GM21619 (cell line): ENCODE measurements around the gene ADGRG6.

Experiments used
- ATAC-seq: cut with Tn5 transposase; IDR thresholded peaks from one replicate; pipeline ENCODE4 v1.9.1; 2021; ENCODE audit not compliant: unreplicated experiment

The ADGRG6 gene

DNA sequence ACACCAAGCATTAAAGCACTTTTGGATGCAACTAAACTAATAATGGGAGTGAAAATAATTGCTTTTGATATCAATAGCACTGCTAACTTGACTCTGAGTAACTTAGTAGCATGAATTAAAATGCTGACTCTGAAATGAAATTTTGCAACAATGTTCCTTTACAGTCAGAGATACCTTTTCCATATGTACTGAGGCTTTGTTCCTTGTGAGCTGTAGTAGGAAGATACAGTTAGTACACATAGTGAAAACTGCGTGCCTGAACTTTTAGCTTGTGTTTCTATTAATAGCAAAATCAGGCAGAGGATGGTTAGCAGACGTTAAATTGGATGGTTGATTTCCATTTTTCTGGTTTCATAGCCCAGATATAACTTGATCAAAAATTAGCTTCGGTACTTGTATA lies 18.6 kb downstream of the ADGRG6 start:
- ATAC-seq = no peak

DNA sequence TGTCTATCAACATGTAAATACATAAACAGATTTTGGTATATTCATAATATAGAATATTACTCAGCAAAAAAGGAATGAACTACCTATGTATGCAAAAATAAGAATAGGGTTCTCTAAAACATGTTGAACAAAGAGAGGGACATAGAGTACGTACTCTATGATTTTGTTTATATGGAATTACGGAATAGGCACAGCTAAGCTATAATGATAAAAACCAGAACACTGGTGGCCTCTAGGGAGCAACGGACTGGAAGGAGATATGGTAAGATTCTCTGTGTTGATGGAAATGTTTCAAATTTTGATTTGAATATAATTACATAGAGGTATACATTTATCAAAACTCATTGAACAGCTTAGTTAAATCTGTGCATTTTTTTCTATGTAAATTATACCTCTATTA lies 19.6 kb downstream of the ADGRG6 start:
- no peak for ATAC-seq

DNA sequence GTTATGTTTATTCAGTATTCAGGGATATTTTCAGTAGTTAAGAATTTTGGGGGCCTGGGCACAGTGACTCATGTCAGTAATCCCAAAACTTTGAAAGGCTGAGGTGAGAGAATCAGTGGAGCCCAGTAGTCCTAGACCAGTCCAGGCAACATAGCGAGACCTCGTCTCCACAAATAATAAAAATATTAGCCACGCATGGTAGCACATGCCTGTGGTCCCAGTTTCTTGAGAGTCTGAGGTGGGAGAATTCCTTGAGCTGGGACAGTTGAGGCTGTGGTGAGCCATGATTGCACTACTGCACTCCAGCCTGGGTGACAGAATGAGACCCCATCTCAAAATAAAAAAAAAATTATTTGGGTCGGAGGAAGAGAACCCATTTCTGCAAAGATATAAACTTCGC lies 20.3 kb downstream of the ADGRG6 start:
- ATAC-seq = no peak

DNA sequence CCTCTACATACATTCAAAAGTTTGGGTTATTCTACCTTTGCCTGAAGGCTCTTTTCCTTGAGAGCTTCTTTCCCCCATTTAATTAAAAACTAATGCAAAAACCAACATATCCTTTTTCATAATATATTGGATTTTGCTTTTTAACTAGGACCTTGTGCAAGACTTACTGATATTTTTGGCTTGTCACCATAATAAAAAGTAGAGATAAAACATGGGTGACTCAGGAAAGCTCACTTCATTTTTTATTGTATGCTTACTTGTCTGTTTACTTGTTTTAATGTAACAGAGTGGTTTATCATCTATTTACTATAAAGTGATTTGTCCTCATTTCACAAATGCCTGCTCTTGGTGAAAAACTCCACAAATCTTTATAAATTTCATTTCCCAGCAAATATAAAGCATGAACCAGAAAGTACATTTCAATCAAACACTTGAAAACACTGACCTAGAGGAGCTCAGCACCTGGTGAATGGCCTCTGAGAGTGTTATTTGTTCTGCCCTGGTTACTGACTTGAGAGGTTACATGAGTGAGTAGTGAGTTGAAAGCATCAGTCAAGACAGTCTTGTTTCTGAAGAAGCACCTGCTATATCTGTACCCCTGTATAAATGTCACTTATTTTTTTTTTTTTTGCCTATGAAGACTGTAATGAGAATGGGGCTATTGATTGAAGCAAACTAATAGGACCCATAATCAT lies 20.8 kb downstream of the ADGRG6 start:
- ATAC-seq = no peak

DNA sequence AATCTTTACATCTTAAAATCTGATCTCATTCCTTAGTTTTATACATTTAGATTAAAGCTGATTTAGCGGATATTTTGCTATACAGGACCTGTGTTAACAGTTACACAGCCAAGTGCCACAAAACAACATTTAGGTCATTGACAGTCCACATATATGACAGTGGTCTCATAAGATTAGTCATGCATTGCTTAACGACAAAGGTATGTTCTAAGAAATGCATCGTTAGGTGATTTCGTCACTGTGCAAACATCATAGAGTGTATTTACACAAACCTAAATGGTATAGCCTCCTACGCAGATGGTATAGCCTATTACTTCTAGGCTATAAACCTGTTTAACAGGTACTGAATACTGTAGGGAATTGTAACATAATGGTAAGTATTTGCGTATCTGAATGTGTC lies 21.6 kb downstream of the ADGRG6 start:
- no peak for ATAC-seq

DNA sequence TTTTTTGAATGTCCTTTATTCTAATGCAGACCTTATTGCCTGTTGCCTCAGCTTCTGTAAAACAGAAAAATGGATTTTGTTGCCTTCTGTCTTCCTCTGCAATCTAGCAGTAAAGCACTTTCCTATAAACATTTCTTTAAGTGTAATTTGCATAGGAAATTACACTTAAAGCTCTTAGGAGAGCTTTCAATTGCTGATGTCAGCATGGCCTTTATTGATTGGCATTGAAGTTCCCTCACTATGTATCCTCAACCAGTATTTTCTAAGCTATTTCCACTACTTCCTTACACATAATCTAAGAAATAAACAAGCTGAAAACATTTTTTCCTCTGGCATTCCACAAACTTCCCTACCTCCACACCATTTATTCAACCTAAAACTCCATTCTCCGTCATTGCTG lies 22.3 kb downstream of the ADGRG6 start:
- ATAC-seq = no peak

GRCh38 chr6:142325111-142325510 lies 23.3 kb downstream of the ADGRG6 start:
- ATAC-seq = no peak

- ATAC-seq = no peak
Measured at GRCh38 chr6:142326540-142326939, 24.7 kb downstream of the ADGRG6 start.

- ATAC-seq = no peak
Measured at GRCh38 chr6:142328070-142328469, 26.3 kb downstream of the ADGRG6 start.

DNA sequence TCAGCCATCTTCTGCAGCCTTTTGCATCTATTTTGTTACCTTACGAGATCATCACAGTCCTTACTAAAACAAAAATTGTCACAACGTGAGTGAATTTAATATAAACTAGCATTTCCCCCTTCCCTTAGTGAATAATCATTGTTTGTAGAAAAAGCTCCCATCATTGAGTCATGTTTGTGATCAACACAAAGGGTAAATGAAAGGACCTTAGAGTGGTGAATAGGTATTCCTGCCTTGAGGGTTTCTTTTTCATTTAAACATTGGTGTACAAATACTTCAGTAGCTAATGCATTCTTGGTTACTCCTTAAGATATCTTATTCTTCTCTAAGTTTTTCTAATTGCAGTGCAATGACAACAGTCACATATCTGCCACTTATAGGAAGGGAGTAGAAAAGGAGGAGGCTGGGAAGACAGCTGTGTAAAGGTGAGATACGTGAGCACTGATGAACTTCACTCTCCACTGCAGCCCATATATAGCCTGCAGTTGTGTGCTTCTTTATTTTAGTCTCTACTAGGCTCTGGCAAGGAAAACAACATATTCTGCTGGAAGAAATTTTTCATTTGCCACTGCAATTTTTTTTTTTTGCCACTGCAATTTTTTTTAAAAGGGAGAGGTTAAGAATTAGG lies 27.8 kb downstream of the ADGRG6 start:
- ATAC-seq = no peak

DNA sequence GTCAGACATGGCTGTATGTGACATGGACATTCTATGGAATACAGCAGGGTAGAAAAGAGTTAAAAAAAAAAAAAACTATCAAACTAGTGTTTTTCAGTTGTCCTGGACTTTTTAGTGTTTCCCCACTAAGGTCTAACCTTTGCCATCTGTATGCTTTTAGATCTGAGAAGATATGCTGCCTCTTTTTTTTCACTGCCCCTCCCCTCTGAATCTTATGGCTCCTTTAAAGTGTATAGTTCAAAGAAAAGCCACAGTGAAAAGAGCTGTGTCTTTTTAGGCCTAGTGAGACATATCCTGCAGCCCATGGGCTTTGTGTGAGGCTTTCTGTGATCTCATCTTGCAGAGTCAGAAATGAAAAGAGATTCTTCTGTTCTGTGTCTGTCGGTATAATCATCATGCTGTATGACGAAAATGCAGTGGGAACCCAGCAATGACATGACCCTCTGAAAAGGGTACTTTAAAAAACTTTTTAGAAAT lies 29.3 kb downstream of the ADGRG6 start:
- ATAC-seq = no peak

DNA sequence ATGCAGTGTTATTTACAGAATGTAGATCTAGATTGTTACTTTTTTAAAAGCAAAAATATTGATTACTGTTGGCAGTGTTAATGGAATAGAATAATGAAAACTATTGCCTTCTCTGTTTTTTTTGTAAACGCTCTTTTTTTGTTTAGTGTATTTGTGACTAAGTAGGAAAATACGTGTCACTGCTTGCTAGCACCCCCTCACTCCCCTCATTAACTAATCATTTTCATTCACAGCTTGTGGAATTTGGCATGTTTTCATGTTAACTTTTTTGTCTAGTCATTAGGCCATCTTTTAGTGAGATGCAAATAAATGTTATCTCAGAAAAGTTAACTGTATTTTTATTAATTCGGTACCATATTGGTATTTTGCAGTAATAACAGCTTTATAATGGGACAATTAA lies 29.8 kb downstream of the ADGRG6 start:
- no peak for ATAC-seq

DNA sequence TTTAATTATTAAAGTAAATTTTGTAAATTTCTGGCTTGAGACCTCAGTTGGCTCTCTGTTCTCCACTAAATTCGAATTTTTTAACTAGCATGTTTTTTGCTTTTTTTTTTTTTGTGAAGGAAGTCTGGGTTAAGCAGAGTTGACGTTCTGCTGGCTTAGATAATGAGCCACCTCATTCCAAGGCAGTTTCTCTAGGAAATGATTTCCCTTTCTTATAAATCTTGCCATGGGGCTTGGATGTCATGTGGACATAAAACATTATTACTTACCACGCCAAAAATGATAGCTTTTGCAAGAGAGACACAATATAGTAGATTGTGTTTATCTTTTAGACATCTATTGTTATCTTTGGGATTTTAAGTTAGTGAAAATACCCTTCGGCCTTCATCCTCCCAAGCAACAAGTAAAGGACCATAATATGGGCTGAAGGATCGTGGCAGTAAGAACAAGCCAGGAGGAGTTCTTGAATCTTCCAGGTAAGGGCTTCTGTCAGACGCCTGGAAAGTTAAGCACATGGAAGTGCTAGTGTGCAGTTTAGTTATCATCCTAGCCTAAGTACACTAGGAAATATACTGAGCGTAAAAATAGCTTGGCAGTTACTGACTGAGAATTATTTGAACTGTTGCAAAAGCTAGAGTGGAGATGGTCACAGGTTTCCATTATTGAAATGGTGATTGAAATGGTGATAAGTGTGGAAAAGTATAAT lies 30.7 kb downstream of the ADGRG6 start:
- no peak for ATAC-seq

DNA sequence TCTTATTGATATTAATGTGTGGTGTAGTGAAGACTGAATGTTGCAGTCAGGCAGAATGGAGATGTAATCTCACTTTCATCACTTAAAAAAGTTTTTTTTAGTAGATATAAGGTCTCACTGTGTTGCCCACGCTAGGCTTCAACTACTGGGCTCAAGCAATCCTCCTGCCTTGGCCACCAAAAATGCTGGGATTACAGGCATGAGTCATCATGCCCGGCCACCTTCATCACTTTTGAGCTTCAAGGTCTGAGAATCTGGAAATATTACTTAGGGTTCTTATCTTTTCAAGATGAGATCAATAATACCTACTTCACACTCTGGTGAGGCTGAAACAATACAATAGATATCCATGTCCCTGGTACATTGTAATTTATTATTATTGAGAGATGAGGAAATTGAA lies 31.6 kb downstream of the ADGRG6 start:
- no peak for ATAC-seq

GRCh38 chr6:142334294-142334693 lies 32.5 kb downstream of the ADGRG6 start:
- no peak for ATAC-seq

- no peak for ATAC-seq
Measured at GRCh38 chr6:142335415-142335814, 33.6 kb downstream of the ADGRG6 start.

DNA sequence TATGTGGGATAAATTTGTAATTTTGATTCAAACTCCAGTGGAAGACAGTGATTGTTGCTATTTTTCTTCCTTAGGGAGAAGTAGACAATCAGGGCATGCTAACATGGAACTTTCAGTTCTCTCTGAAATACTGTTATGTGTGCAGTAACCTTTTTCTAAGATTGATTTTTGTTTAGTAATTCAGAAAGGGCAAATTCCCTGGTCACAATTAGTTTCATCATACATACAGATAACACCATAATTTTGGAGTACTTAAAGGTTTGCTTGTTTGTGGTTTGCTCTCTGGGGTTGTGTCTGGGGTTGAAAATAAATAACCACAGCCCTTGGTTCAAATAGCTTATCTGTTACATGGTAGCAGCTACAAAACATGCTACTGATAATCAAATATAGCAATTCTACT lies 34.4 kb downstream of the ADGRG6 start:
- no peak for ATAC-seq

- no peak for ATAC-seq
Measured at GRCh38 chr6:142336787-142337186, 35.0 kb downstream of the ADGRG6 start.

GRCh38 chr6:142339113-142339512 lies 37.3 kb downstream of the ADGRG6 start:
- ATAC-seq = no peak

DNA sequence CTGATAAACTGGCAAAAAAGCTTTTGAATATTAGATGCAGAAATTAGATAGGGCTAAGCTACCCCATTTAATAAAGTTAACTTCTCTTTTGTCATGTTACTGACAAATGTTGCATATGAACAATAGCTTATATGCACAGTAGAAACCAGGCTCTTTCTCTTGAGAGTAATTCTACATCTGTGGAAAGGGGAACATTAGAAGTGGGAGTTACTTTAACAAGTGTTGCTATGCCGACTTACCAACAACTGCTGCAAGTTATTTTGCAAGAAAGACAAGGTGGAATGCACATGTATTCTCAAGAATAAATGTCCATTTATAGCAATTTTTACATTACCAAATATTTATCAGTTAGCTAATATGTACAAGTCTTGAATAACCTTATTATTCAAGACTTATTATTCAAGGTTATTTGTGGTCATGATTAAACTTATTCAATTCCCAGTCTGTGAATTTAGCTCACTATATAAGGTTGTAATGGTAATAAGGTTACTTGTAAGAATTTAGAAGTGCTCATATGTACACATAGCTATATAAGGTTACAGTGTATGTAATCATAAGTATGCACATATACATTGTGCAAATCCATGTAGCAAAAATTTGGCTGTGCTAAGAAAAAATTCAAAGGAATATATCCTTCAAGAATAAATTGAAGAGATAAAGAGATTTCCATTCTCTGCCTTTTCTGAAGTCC lies 38.3 kb downstream of the ADGRG6 start:
- ATAC-seq = no peak

DNA sequence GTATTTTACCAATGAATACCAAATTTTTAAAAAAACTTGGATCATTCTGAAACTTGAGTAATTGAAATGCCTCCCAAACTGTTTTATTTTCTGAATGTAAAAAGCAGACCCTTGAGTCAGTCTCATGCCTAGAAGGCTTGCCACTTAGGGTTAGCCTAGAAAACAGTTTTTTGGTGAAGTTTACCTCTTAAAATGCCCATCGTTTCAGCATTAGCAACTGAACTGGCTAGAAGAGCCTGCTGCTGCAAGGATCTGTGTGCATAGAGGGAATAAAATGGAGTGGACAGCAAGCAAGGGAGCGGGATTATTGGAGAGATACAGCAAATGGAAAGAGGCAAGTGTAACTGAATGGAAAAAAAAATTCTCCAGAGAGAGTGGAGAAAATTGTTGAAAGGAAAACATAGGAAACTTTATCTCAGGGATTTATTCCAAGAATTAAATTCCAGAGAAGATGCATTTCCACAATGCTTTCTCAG lies 40.1 kb downstream of the ADGRG6 start:
- no peak for ATAC-seq

DNA sequence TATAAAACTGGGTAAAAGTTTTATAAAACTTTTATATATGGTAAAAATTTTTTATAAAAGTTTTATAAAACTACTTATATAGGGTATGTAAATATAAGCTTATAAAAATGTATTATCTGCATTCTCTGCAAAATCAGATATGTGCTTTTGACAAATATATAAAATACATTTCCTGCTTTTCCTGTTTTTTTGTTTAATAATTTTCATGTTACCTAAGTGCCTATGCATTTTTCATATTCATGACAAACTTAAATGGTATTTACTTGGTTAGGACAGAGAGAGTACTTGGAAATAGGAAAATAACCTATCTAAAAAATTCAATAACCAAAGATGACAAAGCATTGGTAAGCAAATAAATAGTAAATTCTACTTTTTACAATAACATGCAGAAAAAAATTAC lies 41.2 kb downstream of the ADGRG6 start:
- no peak for ATAC-seq
